CD4-positive, alpha-beta T cell treated with Interleukin-21 for 1 hour (primary cell): ENCODE results near the gene ST8SIA4.

Source experiments
- DNase-seq: peaks from one replicate; pipeline ENCODE4 v3.0.0-alpha.2; 2020

Gene ST8SIA4

GRCh38 chr5:100867039-100867562, 36.0 kb downstream of the ST8SIA4 start:
- no peak for DNase-seq

GRCh38 chr5:100864931-100865330, 38.2 kb downstream of the ST8SIA4 start:
- DNase-seq = no peak

DNA sequence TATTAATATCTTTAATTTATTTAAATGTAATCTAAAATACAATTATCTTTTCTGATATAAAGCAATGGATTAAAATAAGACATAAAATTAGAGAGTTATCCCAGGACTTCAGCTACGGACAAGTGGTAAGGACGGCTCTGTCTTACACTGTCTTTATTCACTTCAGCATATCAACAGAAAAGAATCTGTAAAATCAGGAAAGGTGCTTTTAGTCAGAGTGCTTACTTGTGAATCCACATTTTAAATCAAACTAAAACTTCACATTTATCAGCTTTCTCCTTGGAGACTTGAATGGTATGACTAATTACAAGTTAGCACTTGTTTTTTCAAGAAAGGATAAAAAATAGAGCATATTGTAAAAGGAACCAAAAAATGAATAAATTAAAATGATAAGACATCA, 39.3 kb downstream of the ST8SIA4 start:
- no peak for DNase-seq

- no peak for DNase-seq
Observed at GRCh38 chr5:100861148-100861547, 41.9 kb downstream of the ST8SIA4 start.

- no peak for DNase-seq
Observed at GRCh38 chr5:100860407-100860806, 42.7 kb downstream of the ST8SIA4 start.

DNA sequence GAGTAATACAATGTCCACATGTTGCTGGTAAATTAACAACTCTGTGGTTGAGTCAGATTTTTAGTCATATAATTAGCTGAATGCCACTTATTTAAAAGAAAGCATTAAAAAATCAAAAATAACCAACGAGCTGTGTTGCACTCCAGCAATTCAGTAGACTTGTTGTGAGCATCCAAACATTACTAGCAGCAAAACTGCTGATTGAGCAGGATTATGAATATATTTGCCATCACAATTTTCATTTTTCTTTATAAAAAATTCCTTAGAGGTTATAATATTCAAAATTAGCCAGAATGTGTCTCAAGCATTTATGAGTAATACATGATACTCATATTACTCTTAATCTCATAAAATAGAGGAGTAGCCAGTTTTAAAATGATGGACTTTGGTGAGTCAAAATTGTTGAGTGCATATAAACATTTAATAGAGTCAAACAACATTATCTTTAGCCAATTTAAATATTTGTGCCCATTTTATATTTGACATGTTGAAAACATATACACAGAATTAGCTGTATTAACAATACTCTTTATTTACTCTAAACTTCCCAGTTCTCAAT, 44.0 kb downstream of the ST8SIA4 start:
- no peak for DNase-seq

DNA sequence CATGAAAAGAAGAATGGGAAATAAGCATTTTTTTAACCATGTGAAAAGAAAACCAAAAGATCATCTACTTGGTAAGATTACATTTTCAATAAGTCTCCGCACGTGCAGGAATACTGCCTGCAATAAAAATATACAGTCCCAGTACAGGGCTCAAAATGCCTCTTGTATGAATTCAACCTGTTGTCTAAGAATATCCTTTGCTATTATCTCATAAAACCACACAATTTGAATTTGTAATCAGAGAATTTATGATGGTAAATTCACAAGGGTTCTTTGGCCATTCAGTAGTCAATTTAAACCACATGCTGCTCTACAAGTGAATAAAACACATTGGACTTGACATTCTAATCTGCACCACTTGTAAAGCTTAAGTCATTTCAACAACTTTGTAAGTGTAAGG, 46.6 kb downstream of the ST8SIA4 start:
- DNase-seq = no peak

DNA sequence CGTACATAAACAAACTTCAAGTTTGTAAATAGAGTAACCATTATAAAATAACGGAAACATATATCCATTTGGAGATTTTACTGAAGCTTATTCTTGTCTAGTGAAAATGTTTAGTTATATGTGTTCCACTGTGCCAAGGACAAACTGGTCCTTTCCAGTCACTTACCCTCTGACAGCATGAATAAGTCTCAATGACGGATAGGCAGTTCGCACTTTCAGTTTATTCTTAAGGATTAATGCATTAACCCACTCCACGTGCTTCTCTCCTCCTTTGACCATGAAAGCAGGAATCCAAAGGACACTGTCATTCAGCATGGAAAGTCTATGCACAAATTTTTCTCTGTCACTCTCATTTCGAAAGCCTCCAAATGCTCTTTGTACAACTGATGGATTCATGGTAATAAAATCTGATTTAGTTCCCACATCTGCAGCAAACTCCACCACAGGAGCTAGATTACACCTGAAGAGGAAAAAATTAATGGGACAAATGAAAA, 47.1 kb downstream of the ST8SIA4 start:
- DNase-seq = no peak

DNA sequence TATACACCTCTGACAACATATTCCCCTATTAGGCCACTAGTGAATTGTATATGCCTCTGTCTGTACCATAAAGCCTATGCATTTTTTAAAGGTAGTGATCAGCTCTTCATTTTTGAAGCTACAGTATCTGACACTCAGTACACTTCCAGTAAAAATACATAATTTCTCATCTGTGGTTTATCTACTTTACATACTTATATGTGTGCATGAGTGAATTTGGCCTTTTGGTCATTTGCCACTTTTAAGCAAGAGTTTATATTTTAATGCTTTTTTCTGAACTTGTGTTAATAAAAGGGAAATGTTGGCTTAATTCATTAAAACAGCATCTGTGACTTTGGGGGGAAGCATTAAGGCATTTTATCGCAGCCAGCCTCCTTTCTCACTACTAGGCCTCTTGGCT, 47.8 kb downstream of the ST8SIA4 start:
- DNase-seq = no peak

GRCh38 chr5:100854591-100854990, 48.5 kb downstream of the ST8SIA4 start:
- DNase-seq = no peak

GRCh38 chr5:100853582-100853981, 49.5 kb downstream of the ST8SIA4 start:
- no peak for DNase-seq

GRCh38 chr5:100852988-100853449, 50.1 kb downstream of the ST8SIA4 start:
- DNase-seq = peak; percentile 21

DNA sequence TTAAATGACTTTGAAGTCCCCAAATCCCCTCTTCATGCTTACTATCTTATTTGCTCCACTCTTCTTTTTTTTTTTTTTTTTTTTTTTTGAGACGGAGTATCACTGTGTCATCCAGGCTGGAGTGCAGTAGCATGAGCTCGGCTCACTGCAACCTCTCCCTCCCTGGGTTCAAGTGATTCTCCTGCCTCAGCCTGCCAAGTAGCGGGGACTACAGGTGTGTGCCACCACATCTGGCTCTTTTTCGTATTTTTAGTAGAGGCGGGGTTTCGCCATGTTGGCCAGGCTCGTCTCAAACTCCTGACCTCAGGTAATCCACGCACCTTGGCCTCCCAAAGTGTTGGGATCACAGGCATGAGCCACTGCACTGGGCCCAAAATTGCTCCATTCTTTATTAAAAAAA, 51.0 kb downstream of the ST8SIA4 start:
- no peak for DNase-seq

DNA sequence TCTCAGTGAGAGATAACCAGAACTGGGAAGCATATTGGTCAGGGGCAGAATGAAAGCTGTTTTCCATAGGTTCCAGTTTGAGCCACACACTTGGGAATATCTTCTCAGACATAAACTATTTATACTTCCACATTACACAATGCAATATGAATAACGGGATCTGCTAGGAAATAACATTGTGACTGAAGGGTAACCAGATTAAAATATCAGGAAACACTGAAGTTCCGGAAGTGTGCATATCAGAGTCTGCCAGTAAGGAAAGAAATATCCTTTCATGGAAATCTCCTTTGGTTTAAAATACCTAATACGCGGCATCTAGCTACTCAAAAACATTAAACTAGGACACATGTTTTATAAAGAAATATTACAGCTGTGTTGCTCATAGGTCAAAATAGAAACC, 56.3 kb downstream of the ST8SIA4 start:
- no peak for DNase-seq

GRCh38 chr5:100842080-100842479, 61.0 kb downstream of the ST8SIA4 start:
- no peak for DNase-seq

DNA sequence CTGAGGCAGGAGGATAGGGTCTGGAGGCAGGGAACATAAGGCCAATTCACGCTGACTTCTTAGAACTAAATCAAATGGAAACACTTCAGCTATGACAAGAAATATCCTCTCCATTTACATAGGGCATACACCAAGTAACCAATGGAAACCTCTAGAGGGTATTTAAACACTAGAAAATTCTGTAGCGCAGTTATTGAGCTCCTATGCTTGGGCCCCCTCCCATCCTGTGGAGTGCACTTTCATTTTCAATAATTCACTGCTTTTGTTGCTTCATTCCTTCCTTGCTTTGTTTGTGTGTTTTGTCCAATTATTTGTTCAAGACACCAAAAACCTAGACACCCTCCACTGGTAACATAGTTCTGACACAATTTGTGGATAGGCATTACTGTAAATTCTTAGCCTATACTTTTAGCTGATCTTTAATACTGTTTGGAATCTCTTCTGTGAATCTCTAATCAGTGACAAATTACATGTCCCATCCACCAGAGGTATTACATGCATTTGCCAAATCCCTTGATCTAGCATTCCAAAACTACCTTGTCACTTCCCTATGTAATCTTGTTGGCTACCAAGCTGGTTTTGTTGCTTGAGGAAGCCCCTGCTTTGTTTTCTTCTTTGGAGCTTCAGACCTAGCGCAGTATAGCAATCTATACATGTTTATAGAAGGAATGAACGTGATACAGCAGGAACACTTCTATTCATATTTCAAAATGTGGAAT, 61.6 kb downstream of the ST8SIA4 start:
- peak; percentile 28 for DNase-seq

GRCh38 chr5:100840789-100841188, 62.3 kb downstream of the ST8SIA4 start:
- DNase-seq = no peak

DNA sequence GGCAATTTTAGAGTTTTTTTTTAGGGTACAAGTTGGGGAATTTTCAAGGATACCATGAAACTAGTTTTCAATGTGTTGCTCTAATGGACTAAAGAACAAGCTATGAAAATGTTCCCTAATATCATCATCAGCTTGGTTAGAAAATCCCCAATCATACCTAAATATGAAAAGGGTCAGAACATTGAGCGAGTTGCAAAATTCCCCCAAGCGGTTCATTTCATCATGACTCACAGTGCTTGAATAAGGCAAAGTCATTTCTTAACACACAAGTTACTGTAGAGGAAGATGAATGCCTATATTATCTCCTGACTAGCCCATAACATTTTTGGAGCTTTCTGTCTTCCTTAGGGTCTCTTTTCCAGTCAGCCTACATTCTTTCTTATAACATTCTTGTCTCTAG, 62.7 kb downstream of the ST8SIA4 start:
- DNase-seq = peak; percentile 44

GRCh38 chr5:100838048-100838473, 65.0 kb downstream of the ST8SIA4 start:
- no peak for DNase-seq

DNA sequence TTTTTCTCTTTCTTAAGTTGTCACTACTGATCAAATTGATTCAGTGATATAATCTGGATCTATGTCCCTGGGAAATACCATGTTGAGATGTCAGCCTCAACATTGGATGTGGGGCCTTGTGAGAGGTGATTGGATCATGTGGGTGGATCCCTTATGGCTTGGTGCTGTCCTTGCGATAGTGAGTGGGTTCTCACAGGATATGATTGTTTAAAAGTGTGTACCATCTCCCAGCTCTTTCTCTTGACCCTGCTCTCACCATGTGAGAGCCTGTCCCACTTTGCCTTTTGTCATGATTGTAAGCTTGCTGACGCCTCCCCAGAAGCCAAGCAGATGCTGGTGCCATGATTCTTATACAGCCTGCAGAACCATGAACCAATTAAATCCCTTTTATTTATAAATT, 68.6 kb downstream of the ST8SIA4 start:
- DNase-seq = no peak

DNA sequence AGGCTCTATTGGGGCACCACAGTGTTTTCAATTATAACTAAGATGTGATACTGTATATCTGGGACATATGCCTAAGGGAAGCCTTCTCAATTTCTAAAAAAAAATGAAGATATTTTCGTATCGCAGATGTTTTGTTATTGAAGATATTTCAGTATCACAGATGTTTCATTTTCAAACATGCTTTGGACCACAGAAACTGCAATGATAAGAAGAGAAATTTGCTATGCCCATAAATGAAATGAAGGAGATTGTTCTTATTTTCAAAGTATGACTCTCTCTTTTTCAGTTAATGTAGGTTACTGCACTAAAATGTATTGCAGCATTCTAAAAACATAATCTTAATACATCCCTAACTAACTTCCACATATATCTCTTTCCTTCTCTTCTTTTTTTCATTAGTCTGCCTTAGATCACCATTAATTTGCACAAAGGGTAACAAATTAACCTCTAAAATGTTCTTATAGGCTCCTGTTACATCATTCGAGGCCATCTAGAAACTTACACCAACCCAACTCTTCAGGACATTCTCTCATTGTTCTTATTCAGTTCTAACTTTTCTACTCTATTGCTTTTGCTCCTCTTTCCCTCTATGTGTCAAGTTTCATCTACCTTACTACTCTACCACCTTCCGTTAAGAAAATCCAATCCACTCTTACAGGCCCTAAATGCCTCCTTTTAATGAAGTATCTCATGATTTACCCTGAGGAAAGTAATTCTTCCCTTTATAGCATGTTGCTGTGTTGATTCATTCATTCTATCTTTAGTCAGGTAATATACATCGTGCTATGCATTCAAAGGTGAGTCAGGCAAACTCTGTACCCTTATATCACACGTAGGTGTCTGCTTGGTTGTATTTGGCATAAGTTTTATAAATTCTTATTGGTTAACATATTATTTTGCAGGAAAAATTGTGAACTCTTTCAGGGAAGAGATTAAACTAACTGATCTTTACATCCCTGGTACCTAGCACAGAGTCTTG, 70.5 kb downstream of the ST8SIA4 start:
- no peak for DNase-seq

DNA sequence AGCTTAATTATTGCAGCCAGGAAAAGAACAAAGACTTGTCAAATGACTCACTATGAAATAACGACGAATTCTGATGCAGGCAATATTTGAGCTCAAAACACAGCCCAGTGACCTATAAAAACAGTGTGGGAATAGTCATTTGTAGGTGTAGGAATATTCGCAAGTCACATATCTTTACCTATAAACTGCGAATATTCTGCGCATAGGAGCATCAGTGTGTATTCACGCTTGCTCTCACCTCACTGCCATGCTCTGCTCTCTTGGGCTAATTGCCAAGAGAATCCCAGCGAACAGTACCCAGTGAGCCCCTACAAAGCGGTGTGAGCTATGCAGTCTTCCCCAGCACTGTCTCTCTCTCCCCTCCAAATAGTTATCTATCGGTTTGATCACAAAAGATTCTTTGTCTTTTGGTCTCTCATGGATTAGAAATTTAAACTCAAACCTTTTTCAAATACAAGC, 74.2 kb downstream of the ST8SIA4 start:
- no peak for DNase-seq
